Thyroid gland (tissue), 4 donors: ENCODE data around the gene MYO10. TPM values are rescaled to one million over a fixed set of nuclear protein-coding genes. Genes with fewer than 3 reads are reported as not detected.

Source experiments
- DNase-seq, 2 donors: peaks; one replicate each; pipeline ENCODE4 v3.0.0-alpha.2; 2019
- H3K27ac ChIP-seq, 3 donors: fragments of 200-600 bp; sonication (generic); 1 replicate in 2 of 3; 2 replicates in 1 of 3; pipeline ENCODE4 v1.5.1; 2016 to 2019; ENCODE audit warnings: mild to moderate bottlenecking in 1 of 3, moderate library complexity in 1 of 3
- H3K27me3 ChIP-seq: fragments of 200-600 bp; sonication (generic); one replicate; pipeline ENCODE4 v1.5.1; 2019
- H3K36me3 ChIP-seq, 2 donors: fragments of 200-600 bp; sonication (generic); one replicate each; pipeline ENCODE4 v1.5.1; 2016 to 2019
- H3K4me1 ChIP-seq, 2 donors: fragments of 200-600 bp; sonication (generic); one replicate each; pipeline ENCODE4 v1.5.1; 2017 to 2019
- H3K4me3 ChIP-seq, 3 donors: fragments of 200-600 bp; sonication (generic); replicated peaks in 1 of 3; 1 replicate in 2 of 3; 2 replicates in 1 of 3; pipeline ENCODE4 v1.5.1; 2016; ENCODE audit warnings: mild to moderate bottlenecking in 1 of 3
- H3K9me3 ChIP-seq: fragments of 200-600 bp; sonication (generic); one replicate; pipeline ENCODE4 v1.5.1; 2017
- POLR2A ChIP-seq, 2 donors: fragments of 450-650 bp; IDR thresholded peaks; one replicate each; pipeline ENCODE4 v1.6.1; 2017; ENCODE audit warnings: antibody characterized with exemption in 2 of 2, mild to moderate bottlenecking in 2 of 2, moderate library complexity in 1 of 2
- WGBS, 2 donors: methylation state at CpG; one replicate each; pipeline ENCODE4 v1.1.5; 2017; 5-methylcytosine and 5-hydroxymethylcytosine counted together
- intact Hi-C: fragments of 100-400 bp; cut with DNase I; formaldehyde crosslinking; loops from one replicate; pipeline ENCODE4 v1.15.1; 2023
- total RNA-seq, 4 donors: library from RNA; depleted of rRNA; stranded (reverse); fragments of >200 nt; gene quantifications; one replicate each; pipeline ENCODE4 v1.2.3, GENCODE V29; 2016
- TF ChIP-seq, protein P1 (sequence below), 6 experiments: fragments of 200-600 bp in 3 of 6; fragments of 450-650 bp in 3 of 6; sonication (generic) in 3 of 6; IDR thresholded peaks; one replicate each; pipeline ENCODE4 v1.5.1; 2016 to 2019; ENCODE audit warnings: antibody characterized with exemption in 6 of 6, mild to moderate bottlenecking in 2 of 6, inconsistent platforms in 1 of 6, moderate library complexity in 1 of 6

MYO10 gene
- total RNA-seq, 4 donors from 2014 or later: 49.2 to 89.6 (median 71.0) TPM

DNA sequence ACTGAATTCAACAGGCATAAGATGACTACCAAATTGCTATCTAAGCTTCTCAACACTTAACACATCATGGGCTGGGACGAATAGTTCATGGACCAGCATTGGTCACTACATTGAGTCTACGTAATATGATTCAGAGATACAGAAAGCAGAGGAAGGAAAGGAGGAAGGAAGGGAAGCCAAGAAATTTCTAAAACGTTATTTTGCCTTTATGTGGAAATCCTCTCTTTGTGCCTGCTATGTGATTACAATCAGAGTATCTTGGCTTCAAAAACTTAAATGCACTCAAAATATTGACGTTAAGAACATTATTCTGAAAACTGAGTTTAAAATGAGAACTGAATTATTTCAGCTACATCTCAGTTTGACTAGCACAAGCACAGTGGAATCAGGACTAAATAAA, 231.1 kb downstream of the MYO10 start:
- Histone ChIP-seq H3K27me3 (no peaks in the 10 kb centered on the region), H3K27ac (no peak overlapping the region), H3K9me3 (no peaks in the 10 kb centered on the region), H3K4me3 (no peak overlapping the region), H3K36me3 (peaks cover 29 to 36% of the 10 kb centered on the region in 2 donors), H3K4me1 (peaks cover 11 to 16% of the 10 kb centered on the region in 2 donors)
- intact Hi-C loops: no loop called here
- WGBS, 2 donors: 70 to 72% methylated on average over 4 of the region's 4 CpGs
- TF ChIP-seq POLR2A (IDR thresholded peaks at IDR 0.05): no peak
- TF ChIP-seq, protein P1, sequence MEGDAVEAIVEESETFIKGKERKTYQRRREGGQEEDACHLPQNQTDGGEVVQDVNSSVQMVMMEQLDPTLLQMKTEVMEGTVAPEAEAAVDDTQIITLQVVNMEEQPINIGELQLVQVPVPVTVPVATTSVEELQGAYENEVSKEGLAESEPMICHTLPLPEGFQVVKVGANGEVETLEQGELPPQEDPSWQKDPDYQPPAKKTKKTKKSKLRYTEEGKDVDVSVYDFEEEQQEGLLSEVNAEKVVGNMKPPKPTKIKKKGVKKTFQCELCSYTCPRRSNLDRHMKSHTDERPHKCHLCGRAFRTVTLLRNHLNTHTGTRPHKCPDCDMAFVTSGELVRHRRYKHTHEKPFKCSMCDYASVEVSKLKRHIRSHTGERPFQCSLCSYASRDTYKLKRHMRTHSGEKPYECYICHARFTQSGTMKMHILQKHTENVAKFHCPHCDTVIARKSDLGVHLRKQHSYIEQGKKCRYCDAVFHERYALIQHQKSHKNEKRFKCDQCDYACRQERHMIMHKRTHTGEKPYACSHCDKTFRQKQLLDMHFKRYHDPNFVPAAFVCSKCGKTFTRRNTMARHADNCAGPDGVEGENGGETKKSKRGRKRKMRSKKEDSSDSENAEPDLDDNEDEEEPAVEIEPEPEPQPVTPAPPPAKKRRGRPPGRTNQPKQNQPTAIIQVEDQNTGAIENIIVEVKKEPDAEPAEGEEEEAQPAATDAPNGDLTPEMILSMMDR (IDR thresholded peaks at IDR 0.05): no peak
- DNase-seq: no peak

DNA sequence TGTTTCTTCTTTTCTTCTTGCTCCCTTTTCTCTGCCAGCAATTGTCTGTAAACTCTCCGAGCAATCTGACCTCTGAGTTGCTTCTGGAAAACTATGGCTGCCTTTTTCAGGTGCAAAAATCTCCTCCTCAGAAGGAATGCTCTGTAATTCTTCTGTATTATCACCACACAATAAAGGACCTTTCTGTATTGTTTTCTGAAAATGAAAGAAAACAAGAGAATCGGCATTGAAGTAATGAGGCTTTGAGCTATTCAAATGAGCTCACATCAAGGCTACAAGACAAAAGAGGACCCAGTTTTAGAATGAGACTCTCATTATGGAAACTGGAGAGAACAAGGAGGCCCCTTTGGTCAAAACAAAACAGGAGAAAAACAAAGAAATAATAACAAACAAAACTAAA, 233.1 kb downstream of the MYO10 start:
- TF ChIP-seq, protein P1 (IDR thresholded peaks at IDR 0.05): no peak
- no peak for TF ChIP-seq POLR2A (IDR thresholded peaks at IDR 0.05)
- Histone ChIP-seq H3K27ac (no peak overlapping the region), H3K27me3 (no peaks in the 10 kb centered on the region), H3K4me3 (no peak overlapping the region), H3K9me3 (no peaks in the 10 kb centered on the region), H3K36me3 (peaks cover 22 to 33% of the 10 kb centered on the region in 2 donors), H3K4me1 (peaks cover 11 to 13% of the 10 kb centered on the region in 2 donors)
- intact Hi-C loops: no loop called here
- 76 to 79% methylated on average over 2 of the region's 2 CpGs for WGBS, 2 donors
- no peak for DNase-seq

DNA sequence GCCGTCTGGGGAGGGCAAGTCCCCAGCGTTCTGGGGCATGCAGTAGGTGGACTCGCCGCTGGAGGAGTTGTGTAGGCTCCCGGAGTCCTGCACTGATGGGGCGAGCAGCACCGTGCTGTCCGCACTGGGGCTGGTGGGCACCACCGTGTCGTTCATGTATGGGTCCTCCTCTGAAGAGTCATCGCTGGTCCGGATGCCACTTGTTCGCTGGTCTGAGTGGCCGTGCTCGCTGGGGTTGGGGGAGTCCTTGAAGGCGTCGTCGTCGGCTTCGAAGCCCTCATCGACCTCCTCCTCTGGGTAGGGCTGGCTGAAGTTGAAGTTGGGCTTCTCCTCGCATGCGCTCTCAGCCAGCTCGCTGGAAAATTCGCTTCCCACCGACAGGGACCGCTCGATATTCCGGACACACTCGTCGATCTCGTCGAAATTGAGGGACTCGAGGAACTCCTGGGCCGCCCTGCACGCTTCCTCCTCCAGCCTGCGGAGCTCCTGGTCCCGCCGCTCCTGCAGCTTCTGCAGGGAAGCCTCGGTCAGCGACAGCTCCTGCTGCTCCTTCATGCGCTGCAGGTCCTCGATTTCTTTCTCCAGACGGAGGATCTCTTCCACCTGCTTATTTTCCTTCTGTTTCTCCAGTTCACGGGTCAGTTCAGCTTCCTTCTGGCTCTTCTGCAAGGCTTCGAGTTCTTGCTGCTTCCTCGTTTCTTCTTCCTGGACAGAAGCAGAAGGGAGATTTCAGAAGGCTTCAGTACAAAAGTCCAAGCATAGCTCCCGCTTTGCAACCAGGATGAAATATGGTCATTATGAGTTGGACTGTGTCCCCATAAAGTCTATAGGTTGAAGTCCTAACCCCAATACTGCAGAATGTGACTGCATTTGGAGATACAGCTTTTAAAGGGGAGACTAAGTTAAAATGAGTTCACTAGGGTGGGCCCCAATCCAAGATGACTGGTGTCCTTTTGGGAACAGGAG, 234.7 kb downstream of the MYO10 start:
- Histone ChIP-seq H3K36me3 (peaks cover 22 to 33% of the 10 kb centered on the region in 2 donors), H3K27me3 (no peaks in the 10 kb centered on the region), H3K4me1 (peaks cover 0 to under 1% of the 10 kb centered on the region in 2 donors), H3K27ac (no peak overlapping the region), H3K9me3 (no peaks in the 10 kb centered on the region), H3K4me3 (no peak overlapping the region)
- intact Hi-C loops: no loop called here
- DNase-seq: no peak
- WGBS, 2 donors: 94 to 95% methylated on average over 44 to 47 of the region's 48 CpGs
- TF ChIP-seq, protein P1 (IDR thresholded peaks at IDR 0.05): no peak
- no peak for TF ChIP-seq POLR2A (IDR thresholded peaks at IDR 0.05)

DNA sequence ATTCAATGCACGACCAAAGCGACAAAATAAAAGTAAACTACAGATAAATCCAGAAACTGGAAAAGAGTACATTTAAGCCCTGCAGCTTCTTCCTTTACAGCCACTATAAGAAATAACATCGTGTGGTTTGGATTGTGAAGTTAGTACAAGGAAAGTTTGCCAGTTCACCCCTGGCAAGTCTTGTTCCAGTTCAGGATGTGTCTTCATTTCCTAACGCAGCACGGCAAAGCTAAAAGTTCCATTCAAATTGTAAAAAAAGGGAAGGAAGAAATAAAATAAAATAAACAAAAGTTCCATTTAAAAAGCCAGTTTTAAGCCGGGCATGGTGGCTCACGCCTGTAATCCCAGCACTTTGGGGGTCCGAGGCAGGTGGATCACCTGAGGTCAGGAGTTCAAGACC, 236.0 kb downstream of the MYO10 start:
- TF ChIP-seq, protein P1 (IDR thresholded peaks at IDR 0.05): no peak
- no peak for TF ChIP-seq POLR2A (IDR thresholded peaks at IDR 0.05)
- H3K4me1 ChIP-seq: peaks cover 0 to 8% of the 10 kb centered on the region in 2 donors
- H3K27ac ChIP-seq: peak overlapping the region in 1 of 3 donors; percentile 39
- no peak for DNase-seq
- H3K9me3 ChIP-seq: no peaks in the 10 kb centered on the region
- no peak overlapping the region for H3K4me3 ChIP-seq
- intact Hi-C loops: no loop called here
- H3K36me3 ChIP-seq: peaks cover 22 to 33% of the 10 kb centered on the region in 2 donors
- 80 to 82% methylated on average over 8 of the region's 8 CpGs for WGBS, 2 donors
- no peaks in the 10 kb centered on the region for H3K27me3 ChIP-seq

DNA sequence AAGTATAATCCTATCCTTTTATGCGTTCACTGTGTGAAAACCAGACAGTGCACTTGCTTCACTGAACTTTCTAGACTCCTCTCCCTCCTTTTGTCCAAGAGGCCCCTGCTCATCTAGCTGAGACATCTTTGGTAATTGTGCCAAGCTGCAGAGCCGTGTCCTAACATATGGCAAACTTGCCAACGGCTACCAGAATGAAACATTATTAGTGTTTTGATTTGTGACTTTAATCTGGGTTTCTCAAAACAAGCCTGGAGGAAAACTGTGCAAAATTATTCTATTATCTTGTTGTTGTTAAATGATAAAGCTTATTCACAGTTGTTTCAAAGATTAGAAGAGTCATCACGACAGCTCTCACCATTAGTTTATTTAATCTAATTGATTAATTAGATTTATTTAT, 240.3 kb downstream of the MYO10 start:
- intact Hi-C loops: no loop called here
- Histone ChIP-seq H3K36me3 (peaks cover 7 to 23% of the 10 kb centered on the region in 2 donors), H3K27ac (no peak overlapping the region), H3K4me3 (no peak overlapping the region), H3K27me3 (no peaks in the 10 kb centered on the region), H3K4me1 (peaks cover 0 to 8% of the 10 kb centered on the region in 2 donors), H3K9me3 (no peaks in the 10 kb centered on the region)
- 43 to 63% methylated on average over 4 of the region's 4 CpGs for WGBS, 2 donors
- TF ChIP-seq, protein P1 (IDR thresholded peaks at IDR 0.05): no peak
- TF ChIP-seq POLR2A (IDR thresholded peaks at IDR 0.05): no peak
- no peak for DNase-seq
